H1 (cell line): ENCODE results near the gene DCLRE1A. TPM values are rescaled to one million over a fixed set of nuclear protein-coding genes. Genes with fewer than 3 reads are reported as not detected.

Experiments used
- CTCF ChIA-PET: fragments of 300-600 bp; sonication (Branson Sonifier 250); formaldehyde crosslinking; loops from one replicate; lab custom pipeline; 2021; ENCODE audit not compliant: partially characterized antibody; lab: Charles Lee
- POLR2A ChIA-PET: fragments of 300-600 bp; sonication (Branson Sonifier 250); formaldehyde crosslinking; loops from one replicate; lab custom pipeline; 2021; ENCODE audit warnings: inconsistent platforms; ENCODE audit not compliant: partially characterized antibody; lab: Charles Lee
- DNase-seq, 2 experiments: peaks; one replicate each; pipeline versions ENCODE4 v3.0.0 to v3.0.0-alpha.2; 2010 to 2022; ENCODE audit warnings: low spot score in 2 of 2, low read depth in 1 of 2, mixed read lengths in 1 of 2
- FAIRE-seq: peaks from 2 replicates; lab custom pipeline; 2011; peaks lifted over from hg19 to GRCh38; lab: Jason Lieb, UNC
- H2AFZ ChIP-seq: 2 replicates; pipeline ENCODE4 v1.8.1; 2012; ENCODE audit warnings: low read length, inconsistent platforms
- H2AK5ac ChIP-seq: 2 replicates; pipeline ENCODE4 v1.6.1; 2013; ENCODE audit warnings: low read depth, low read length
- H2BK120ac ChIP-seq: replicated peaks from 2 replicates; pipeline ENCODE3; 2013; ENCODE audit warnings: low read depth, low read length, inconsistent platforms
- H2BK12ac ChIP-seq: 2 replicates; pipeline ENCODE4 v1.6.1; 2013; ENCODE audit warnings: low read depth, low read length
- H2BK15ac ChIP-seq: 2 replicates; pipeline ENCODE4 v1.6.1; 2013; ENCODE audit warnings: low read length
- H2BK20ac ChIP-seq: 2 replicates; pipeline ENCODE4 v1.6.1; 2013; ENCODE audit warnings: low read length
- H2BK5ac ChIP-seq: 2 replicates; pipeline ENCODE4 v1.6.1; 2013; ENCODE audit warnings: low read depth, low read length
- H3K14ac ChIP-seq: 2 replicates; pipeline ENCODE4 v1.6.1; 2013; ENCODE audit warnings: inconsistent platforms; ENCODE audit not compliant: insufficient read length
- H3K18ac ChIP-seq: 2 replicates; pipeline ENCODE4 v1.6.1; 2013; ENCODE audit warnings: low read length; ENCODE audit errors: extremely low read depth
- H3K23ac ChIP-seq: 2 replicates; pipeline ENCODE4 v1.6.1; 2013; ENCODE audit warnings: inconsistent platforms; ENCODE audit not compliant: insufficient read length
- H3K23me2 ChIP-seq: 2 replicates; pipeline ENCODE4 v1.6.1; 2013; ENCODE audit warnings: low read depth, low read length
- H3K27ac ChIP-seq: 2 replicates; pipeline ENCODE4 v1.6.1; 2011; ENCODE audit warnings: low read depth, low read length, inconsistent platforms
- H3K27me3 ChIP-seq, 4 experiments: replicated peaks in 1 of 4; 1 replicate in 1 of 4; 2 replicates in 3 of 4; pipeline versions ENCODE4 v1.6.1 to v1.8.1; 2011 to 2013; ENCODE audit warnings: low read length in 3 of 4, mild to moderate bottlenecking in 3 of 4, inconsistent platforms in 2 of 4, mixed read lengths in 2 of 4, moderate library complexity in 1 of 4; ENCODE audit not compliant: control insufficient read depth in 3 of 4, insufficient read depth in 3 of 4; ENCODE audit errors: extremely low read depth in 1 of 4
- H3K36me3 ChIP-seq, 4 experiments: 2 replicates each; pipeline versions ENCODE4 v1.6.1 to v1.8.1; 2011 to 2013; ENCODE audit warnings: mild to moderate bottlenecking in 4 of 4, low read length in 3 of 4, moderate library complexity in 2 of 4, control low read depth in 1 of 4, inconsistent platforms in 1 of 4; ENCODE audit not compliant: insufficient read depth in 4 of 4, control insufficient read depth in 2 of 4
- H3K4ac ChIP-seq: replicated peaks from 2 replicates; pipeline ENCODE3; 2013; ENCODE audit warnings: low read length, low read depth, mixed read lengths, inconsistent platforms; ENCODE audit not compliant: insufficient read length
- H3K4me1 ChIP-seq, 4 experiments: replicated peaks in 1 of 4; 1 replicate in 1 of 4; 2 replicates in 3 of 4; pipeline versions ENCODE4 v1.6.1 to v1.8.1; 2011 to 2013; ENCODE audit warnings: low read length in 3 of 4, inconsistent platforms in 2 of 4, mixed read lengths in 1 of 4; ENCODE audit not compliant: insufficient read depth in 4 of 4, control insufficient read depth in 3 of 4
- H3K4me2 ChIP-seq, 2 experiments: 2 replicates each; pipeline versions ENCODE4 v1.6.1 to v1.8.1; 2011 to 2013; ENCODE audit warnings: low read depth in 2 of 2, low read length in 2 of 2, control low read depth in 1 of 2, inconsistent platforms in 1 of 2, mild to moderate bottlenecking in 1 of 2; ENCODE audit not compliant: insufficient read depth in 1 of 2
- H3K4me3 ChIP-seq, 4 experiments: fragments of 200-600, 300-600 bp in 1 of 4; sonication (generic), shearing (Covaris generic), sonication (Bioruptor Twin) in 1 of 4; 2 replicates each; pipeline versions ENCODE4 v1.5.1 to v1.8.1; 2011 to 2016; ENCODE audit warnings: low read length in 4 of 4, low read depth in 3 of 4, control low read depth in 2 of 4, inconsistent platforms in 2 of 4, mild to moderate bottlenecking in 2 of 4, mixed read lengths in 1 of 4, moderate library complexity in 1 of 4; ENCODE audit not compliant: insufficient read depth in 2 of 4; ENCODE audit errors: extremely low read depth in 1 of 4
- H3K56ac ChIP-seq: replicated peaks from 2 replicates; pipeline ENCODE3; 2013; ENCODE audit warnings: low read depth, mild to moderate bottlenecking, mixed read lengths, low read length, inconsistent platforms; ENCODE audit not compliant: insufficient read length
- H3K79me1 ChIP-seq: 2 replicates; pipeline ENCODE4 v1.6.1; 2013; ENCODE audit warnings: low read depth, low read length, control low read depth
- H3K79me2 ChIP-seq, 2 experiments: 2 replicates each; pipeline versions ENCODE4 v1.6.1 to v1.8.1; 2012 to 2013; ENCODE audit warnings: low read length in 2 of 2, mild to moderate bottlenecking in 2 of 2, inconsistent platforms in 1 of 2; ENCODE audit not compliant: insufficient read depth in 2 of 2, control insufficient read depth in 1 of 2
- H3K9ac ChIP-seq, 4 experiments: replicated peaks in 1 of 4; 1 replicate in 1 of 4; 2 replicates in 3 of 4; pipeline versions ENCODE4 v1.6.1 to v1.8.1; 2011 to 2013; ENCODE audit warnings: low read depth in 3 of 4, low read length in 3 of 4, control low read depth in 2 of 4, mild to moderate bottlenecking in 2 of 4, moderate library complexity in 2 of 4, inconsistent platforms in 1 of 4; ENCODE audit errors: extremely low read depth in 1 of 4
- H3K9me3 ChIP-seq, 2 experiments: 2 replicates each; pipeline versions ENCODE4 v1.6.1 to v1.8.1; 2012 to 2013; ENCODE audit warnings: mild to moderate bottlenecking in 2 of 2, moderate library complexity in 2 of 2, control low read depth in 1 of 2, inconsistent platforms in 1 of 2, low read depth in 1 of 2, low read length in 1 of 2, mixed read lengths in 1 of 2; ENCODE audit not compliant: insufficient read depth in 2 of 2
- H4K20me1 ChIP-seq, 2 experiments: replicated peaks in 1 of 2; 2 replicates each; pipeline versions ENCODE3 to v1.8.1; 2011 to 2013; ENCODE audit warnings: inconsistent platforms in 2 of 2, low read length in 2 of 2, mild to moderate bottlenecking in 1 of 2; ENCODE audit not compliant: insufficient read depth in 2 of 2, control insufficient read depth in 1 of 2
- H4K5ac ChIP-seq: 2 replicates; pipeline ENCODE4 v1.6.1; 2013; ENCODE audit warnings: low read length, low read depth, mixed read lengths, inconsistent platforms; ENCODE audit not compliant: insufficient read length
- H4K8ac ChIP-seq: 2 replicates; pipeline ENCODE4 v1.8.0; 2013; ENCODE audit warnings: mild to moderate bottlenecking, moderate library complexity, low read length, inconsistent platforms; ENCODE audit not compliant: insufficient read depth; ENCODE audit errors: extremely low read depth
- H4K91ac ChIP-seq: replicated peaks from 2 replicates; pipeline ENCODE3; 2013; ENCODE audit warnings: low read length, mixed read lengths, inconsistent platforms; ENCODE audit not compliant: insufficient read length
- BRCA1 ChIP-seq: IDR thresholded peaks from 2 replicates; pipeline ENCODE4 v1.6.1; 2012; ENCODE audit warnings: low read depth, low read length, improper control_type of control experiment
- CBX8 ChIP-seq: fragments of 300-800, 300-1000 bp; sonication (generic); IDR thresholded peaks from 2 replicates; pipeline ENCODE4 v1.7.1; 2016; ENCODE audit warnings: low read depth, low read length, borderline replicate concordance
- FOSL1 ChIP-seq: IDR thresholded peaks from 2 replicates; pipeline ENCODE4 v1.6.1; 2011; ENCODE audit warnings: mild to moderate bottlenecking, low read depth, low read length, moderate library complexity; ENCODE audit not compliant: insufficient read depth
- JUN ChIP-seq: IDR thresholded peaks from 2 replicates; pipeline ENCODE4 v1.6.1; 2011; ENCODE audit warnings: low read depth, mild to moderate bottlenecking, improper control_type of control experiment, low read length
- POLR2AphosphoS5 ChIP-seq: IDR thresholded peaks from 2 replicates; pipeline ENCODE4 v1.6.1; 2011; ENCODE audit warnings: low read depth, low read length
- POU5F1 ChIP-seq: IDR thresholded peaks from 2 replicates; pipeline ENCODE4 v1.6.1; 2011; ENCODE audit warnings: low read depth, mild to moderate bottlenecking, low read length, moderate library complexity
- RBBP5 ChIP-seq: IDR thresholded peaks from 2 replicates; pipeline ENCODE4 v1.7.1; 2012; ENCODE audit warnings: low read depth, mild to moderate bottlenecking, inconsistent platforms, low read length, moderate library complexity, borderline replicate concordance
- WGBS, 2 experiments: shearing (Covaris generic) in 1 of 2; methylation state at CpG; one replicate each; pipeline versions ENCODE4 v1.1.6 to v1.1.7; 2013 to 2015; ENCODE audit warnings: low lambda C conversion rate in 2 of 2, mixed read lengths in 2 of 2, inconsistent platforms in 1 of 2, low coverage in 1 of 2, missing lambda C conversion rate in 1 of 2; ENCODE audit not compliant: insufficient replicate concordance in 2 of 2, insufficient coverage in 1 of 2, insufficient read length in 1 of 2; ENCODE audit errors: extremely low coverage in 1 of 2, missing lambda C conversion rate in 1 of 2; 5-methylcytosine and 5-hydroxymethylcytosine counted together
- polyA plus RNA-seq, 7 experiments: library from polyadenylated mRNA; depleted of rRNA in 3 of 7; stranded (reverse) in 5 of 7; unstranded in 2 of 7; fragments of >200 nt in 5 of 7; fragments of 200-250 nt in 2 of 7; gene quantifications; 1 replicate in 5 of 7; 2 replicates in 1 of 7; 4 replicates in 1 of 7; pipeline versions ENCODE4 v1.2.1 to v1.2.3, GENCODE V29; 2011 to 2013; ENCODE audit warnings: missing spikeins in 2 of 7, mixed read lengths in 2 of 7
- total RNA-seq: library from RNA; stranded (reverse); fragmentation: NEBNext Ultra II Directional; extraction: Animal tissue kit (Norgen Biotek cat#: 25700); gene quantifications from 2 replicates; pipeline ENCODE4 v1.2.1, GENCODE V29; 2021
- TF ChIP-seq, protein P1 (sequence below): IDR thresholded peaks from 2 replicates; pipeline ENCODE4 v1.6.1; 2012; ENCODE audit warnings: inconsistent platforms
- TF ChIP-seq, protein P2 (sequence below): IDR thresholded peaks from 2 replicates; pipeline ENCODE4 v1.6.1; 2012; ENCODE audit warnings: low read length, inconsistent platforms
- TF ChIP-seq, protein P3 (sequence below): IDR thresholded peaks from 2 replicates; pipeline ENCODE4 v1.6.1; 2011; ENCODE audit warnings: low read depth, mild to moderate bottlenecking, low read length; ENCODE audit not compliant: insufficient read depth

DCLRE1A gene
- total and polyA plus RNA-seq, 2 of the 8 experiments (the other 6 are each of a cell fraction or from before 2014, with no cell fraction given): 8.1 to 10.1 TPM

DNA sequence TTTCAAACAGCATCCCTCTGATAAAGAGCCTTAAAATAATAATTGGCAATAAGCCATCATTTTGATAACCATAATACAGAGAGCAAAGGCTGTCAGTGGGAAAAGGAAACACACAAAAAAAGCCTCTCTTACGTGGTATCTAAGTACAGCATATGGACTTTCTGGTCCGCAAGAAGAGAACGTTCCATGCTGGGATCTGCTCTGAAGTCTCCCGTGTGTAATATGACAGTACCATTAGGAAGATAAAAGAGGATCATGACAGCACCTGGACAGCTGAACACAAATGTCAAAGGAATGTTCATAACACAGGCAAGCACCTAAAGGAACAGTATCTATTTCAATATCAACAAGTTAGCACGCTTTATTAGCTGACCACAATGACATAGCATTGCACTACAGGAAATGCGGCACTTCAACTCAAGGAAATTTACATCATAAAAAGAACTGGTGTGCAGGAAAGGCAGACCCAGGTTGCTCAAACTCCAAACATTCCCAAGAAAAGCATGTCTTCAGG is 9.9 kb downstream of the DCLRE1A start:
- Histone ChIP-seq H3K4me1 (peaks cover 0 to 5% (median 0%) of the 10 kb centered on the region in 4 experiments; a peak in 1 of 7 replicates), H2AK5ac (0 out of 2 replicates have a peak overlapping the region, but pooled peaks have one; percentile 33), H3K4me2 (peak overlapping the region in 1 of 2 experiments; percentile 11; a peak in 1 of 4 replicates), H3K18ac (no peak overlapping the region), H2BK15ac (no peak overlapping the region), H3K36me3 (peaks cover 0 to 18% (median 4%) of the 10 kb centered on the region in 4 experiments; a peak in 3 of 8 replicates), H2BK120ac (no peak overlapping the region), H3K14ac (no peak overlapping the region), H3K23ac (no peak overlapping the region), H3K56ac (no peak overlapping the region), H4K5ac (no peak overlapping the region), H3K79me2 (no peaks in the 10 kb centered on the region), H3K79me1 (no peaks in the 10 kb centered on the region), H2BK20ac (no peak overlapping the region), H2BK5ac (0 out of 2 replicates have a peak overlapping the region, but pooled peaks have one; percentile 27), H3K9me3 (no peaks in the 10 kb centered on the region), H3K9ac (no peak overlapping the region), H4K91ac (no peak overlapping the region), H3K27me3 (no peaks in the 10 kb centered on the region), H3K27ac (no peak overlapping the region), H3K4ac (no peak overlapping the region), H4K20me1 (no peaks in the 10 kb centered on the region), H2AFZ (no peak overlapping the region), H3K23me2 (no peaks in the 10 kb centered on the region), H2BK12ac (peak overlapping the region; percentile 2; the same call in 1 of the 2 replicates), H3K4me3 (no peak overlapping the region), H4K8ac (no peak overlapping the region)
- CTCF ChIA-PET: interaction anchor here (1.0 to 1.1 kb wide), 2 partner anchors 14 to 45 kb away, joined by 3 to 4 read pairs; no protein-coding TSS in a partner anchor
- FAIRE-seq: peak; percentile 45
- DNase-seq: no peak
- POLR2A ChIA-PET: interaction anchor here (1.4 to 1.6 kb wide), 2 partner anchors 10 to 12 kb away, joined by 5 to 7 read pairs; partner anchors contain the start of genes DCLRE1A and NHLRC2
- WGBS, 2 experiments: 85% methylated on average over 6 of the region's 6 CpGs; no CpG with 5 or more reads in 1 of the 2 experiments
- TF ChIP-seq, protein P1, sequence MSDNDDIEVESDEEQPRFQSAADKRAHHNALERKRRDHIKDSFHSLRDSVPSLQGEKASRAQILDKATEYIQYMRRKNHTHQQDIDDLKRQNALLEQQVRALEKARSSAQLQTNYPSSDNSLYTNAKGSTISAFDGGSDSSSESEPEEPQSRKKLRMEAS: no peak
- TF ChIP-seq RBBP5: no peak
- TF ChIP-seq, protein P2, sequence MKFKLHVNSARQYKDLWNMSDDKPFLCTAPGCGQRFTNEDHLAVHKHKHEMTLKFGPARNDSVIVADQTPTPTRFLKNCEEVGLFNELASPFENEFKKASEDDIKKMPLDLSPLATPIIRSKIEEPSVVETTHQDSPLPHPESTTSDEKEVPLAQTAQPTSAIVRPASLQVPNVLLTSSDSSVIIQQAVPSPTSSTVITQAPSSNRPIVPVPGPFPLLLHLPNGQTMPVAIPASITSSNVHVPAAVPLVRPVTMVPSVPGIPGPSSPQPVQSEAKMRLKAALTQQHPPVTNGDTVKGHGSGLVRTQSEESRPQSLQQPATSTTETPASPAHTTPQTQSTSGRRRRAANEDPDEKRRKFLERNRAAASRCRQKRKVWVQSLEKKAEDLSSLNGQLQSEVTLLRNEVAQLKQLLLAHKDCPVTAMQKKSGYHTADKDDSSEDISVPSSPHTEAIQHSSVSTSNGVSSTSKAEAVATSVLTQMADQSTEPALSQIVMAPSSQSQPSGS: no peak
- no peak for TF ChIP-seq FOSL1
- TF ChIP-seq, protein P3, sequence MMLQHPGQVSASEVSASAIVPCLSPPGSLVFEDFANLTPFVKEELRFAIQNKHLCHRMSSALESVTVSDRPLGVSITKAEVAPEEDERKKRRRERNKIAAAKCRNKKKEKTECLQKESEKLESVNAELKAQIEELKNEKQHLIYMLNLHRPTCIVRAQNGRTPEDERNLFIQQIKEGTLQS: no peak
- no peak for TF ChIP-seq JUN
- TF ChIP-seq POLR2AphosphoS5: no peak
- no peak for TF ChIP-seq BRCA1
- no peak for TF ChIP-seq POU5F1
- no peak for TF ChIP-seq CBX8
